Activated CD8-positive, alpha-beta memory T cell treated with anti-CD3 and anti-CD28 coated beads, Interleukin-2, amount 50 U/mL, for 1 hour (primary cell): ENCODE data around the gene KLK8.

Source experiments
- DNase-seq: peaks from one replicate; pipeline ENCODE4 v3.0.0-alpha.2; 2020; ENCODE audit errors: extremely low read depth

The KLK8 gene

GRCh38 chr19:51001515-51001914 lies at the start of gene KLK8:
Gene KLK8 (minus strand): TSS chr19:51001604. CDS start chr19:51001167, 437 bp downstream.
- no peak for DNase-seq

DNA sequence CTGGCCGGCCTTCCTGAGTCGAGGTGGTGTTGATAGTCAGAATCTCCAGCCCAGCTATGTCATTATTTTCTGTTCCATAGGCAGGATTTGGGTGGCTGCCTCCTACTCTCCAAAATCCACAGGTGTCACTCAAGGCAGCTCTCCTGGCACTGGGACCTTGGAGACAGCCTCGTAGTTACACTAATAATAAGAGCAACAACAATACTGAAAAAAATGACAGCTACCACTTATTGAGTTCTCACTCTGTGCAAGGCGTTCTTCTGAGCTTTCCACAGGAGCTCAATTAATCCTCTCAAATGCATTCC lies 45.6 kb upstream of the KLK8 start:
- no peak for DNase-seq

- DNase-seq = no peak
These were observed 42.9 kb upstream of the KLK8 start for GRCh38 chr19:51044327-51044726.

- no peak for DNase-seq
These were observed 42.1 kb upstream of the KLK8 start for GRCh38 chr19:51043497-51043896.

DNA sequence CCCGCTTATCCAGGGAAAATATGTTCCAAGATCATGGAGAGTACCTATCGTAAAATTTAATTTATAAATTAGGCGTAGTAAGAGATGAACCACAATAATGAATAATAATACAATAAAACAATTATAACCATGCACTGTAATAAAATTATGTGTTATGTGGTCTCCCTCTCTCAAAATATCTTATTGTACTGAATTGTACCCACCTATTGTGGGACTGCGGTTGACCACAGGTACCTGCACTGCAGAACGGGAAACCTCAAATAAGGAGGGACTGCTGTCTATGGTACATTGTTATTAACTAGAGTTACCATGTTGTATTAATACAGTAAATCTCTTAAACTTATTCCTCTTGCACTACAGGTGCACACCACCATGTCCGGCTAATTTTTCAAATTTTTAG lies 38.7 kb upstream of the KLK8 start:
- no peak for DNase-seq

DNA sequence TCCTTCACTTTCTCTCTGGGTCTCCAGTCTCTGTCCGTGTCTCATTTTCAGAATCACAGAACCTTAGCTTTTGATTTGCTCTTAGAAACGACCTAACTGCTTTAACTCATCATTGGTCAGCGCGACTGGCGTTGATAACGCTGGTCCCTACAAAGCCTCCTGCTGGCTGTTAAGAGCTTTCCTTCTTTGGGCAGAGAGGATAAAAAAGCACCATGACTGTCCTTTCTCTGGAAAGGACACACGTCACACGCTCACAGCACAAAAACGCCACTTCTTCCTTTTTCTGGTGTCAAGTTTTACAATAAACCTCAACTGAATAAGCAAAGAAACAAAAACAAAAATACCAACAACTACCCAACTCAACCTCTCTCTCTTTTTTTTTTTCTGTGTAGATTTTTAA lies 35.1 kb upstream of the KLK8 start:
- no peak for DNase-seq

- DNase-seq = no peak
These were observed 33.3 kb upstream of the KLK8 start, which contains the start of gene KLK12 for GRCh38 chr19:51034704-51035103. Gene KLK12 (minus strand): TSS chr19:51035002. CDS start chr19:51034621, 381 bp downstream.

DNA sequence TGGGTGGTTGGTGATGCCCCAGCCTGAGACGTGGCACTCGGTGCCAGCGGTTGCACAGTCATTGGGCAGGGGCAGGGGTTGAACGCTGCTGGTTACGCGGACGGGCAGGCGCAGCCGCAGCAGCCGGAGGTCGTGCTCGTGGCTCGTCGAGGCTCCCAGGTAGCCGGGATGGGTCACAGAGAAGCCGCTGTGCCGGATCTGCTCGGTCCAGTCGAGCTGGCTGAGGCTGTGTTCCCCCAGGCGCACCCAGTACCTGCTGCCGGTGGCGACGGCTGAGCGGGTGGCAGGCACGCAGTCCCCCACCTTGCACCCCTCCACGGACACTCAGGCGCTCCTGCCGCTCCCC lies 30.4 kb upstream of the KLK8 start:
- DNase-seq = no peak

GRCh38 chr19:51031220-51031879 lies 29.9 kb upstream of the KLK8 start:
- DNase-seq = no peak

DNA sequence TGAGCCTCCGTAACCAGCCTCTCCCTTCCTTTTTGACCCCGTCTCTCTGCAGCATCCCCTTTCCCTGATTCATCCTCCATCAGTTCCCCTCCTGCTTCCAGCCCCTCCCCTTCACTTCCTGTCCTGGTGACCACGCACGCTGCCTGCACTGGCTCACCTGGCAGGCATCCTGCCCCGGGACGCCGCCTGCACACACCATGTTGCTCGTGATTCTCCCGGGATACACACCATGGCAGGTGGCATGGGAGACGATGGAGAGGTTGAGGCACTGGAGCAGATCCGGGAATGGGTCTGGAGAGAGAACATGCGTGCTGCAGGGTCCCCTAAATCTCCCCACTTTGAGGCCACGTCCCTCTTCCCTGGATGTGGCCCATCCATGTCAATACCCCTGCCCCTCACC lies 29.2 kb upstream of the KLK8 start:
- no peak for DNase-seq

DNA sequence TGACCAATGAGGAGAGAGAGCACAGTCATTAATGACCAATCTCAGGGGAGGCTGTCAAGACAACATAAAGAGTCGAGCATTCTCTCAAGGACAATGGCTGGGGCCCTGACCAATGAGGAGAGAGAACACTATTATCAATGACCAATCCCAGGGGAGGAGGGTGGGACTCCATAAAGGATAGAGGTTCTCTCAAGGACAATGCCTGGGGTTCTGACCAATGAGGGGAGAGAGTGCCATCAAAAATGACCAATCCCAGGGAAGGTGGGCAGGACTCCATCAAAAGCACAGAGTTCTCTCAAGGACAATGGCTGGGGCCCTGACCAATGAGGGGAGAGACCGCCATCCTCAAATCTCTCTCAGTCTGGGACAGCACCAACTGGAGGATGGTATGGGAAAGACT lies 28.3 kb upstream of the KLK8 start:
- no peak for DNase-seq

GRCh38 chr19:51027873-51028272 lies 26.5 kb upstream of the KLK8 start:
- DNase-seq = no peak

- no peak for DNase-seq
These were observed 25.9 kb upstream of the KLK8 start for GRCh38 chr19:51027126-51027806.

- DNase-seq = no peak
These were observed 25.1 kb upstream of the KLK8 start, which contains the start of gene KLK11 for GRCh38 chr19:51026554-51026831. Gene KLK11 (minus strand): TSS chr19:51026616. CDS start chr19:51025631, 985 bp downstream.

GRCh38 chr19:51025809-51026553 lies 24.6 kb upstream of the KLK8 start:
- no peak for DNase-seq

DNA sequence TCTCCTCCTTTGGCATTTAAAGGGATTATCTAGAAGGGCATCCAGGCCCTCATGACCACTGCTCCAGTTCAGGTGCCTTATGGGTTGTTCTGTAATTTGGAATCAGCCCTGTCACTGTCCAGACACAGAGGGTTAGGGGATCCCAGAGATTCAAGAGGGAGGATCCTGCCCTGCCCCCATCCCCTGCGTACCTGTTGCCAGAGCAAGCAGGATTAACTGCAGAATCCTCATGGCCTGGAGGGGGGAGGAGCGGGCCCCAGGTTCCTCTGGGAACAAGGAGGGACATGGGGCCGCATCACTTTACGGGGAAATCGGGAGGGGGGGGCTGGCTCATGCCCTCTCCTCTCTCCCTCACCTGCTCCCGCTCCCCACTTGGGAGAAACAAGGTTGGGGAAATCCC lies 24.0 kb upstream of the KLK8 start:
- no peak for DNase-seq

GRCh38 chr19:51024924-51025323 lies 23.5 kb upstream of the KLK8 start:
- DNase-seq = no peak

DNA sequence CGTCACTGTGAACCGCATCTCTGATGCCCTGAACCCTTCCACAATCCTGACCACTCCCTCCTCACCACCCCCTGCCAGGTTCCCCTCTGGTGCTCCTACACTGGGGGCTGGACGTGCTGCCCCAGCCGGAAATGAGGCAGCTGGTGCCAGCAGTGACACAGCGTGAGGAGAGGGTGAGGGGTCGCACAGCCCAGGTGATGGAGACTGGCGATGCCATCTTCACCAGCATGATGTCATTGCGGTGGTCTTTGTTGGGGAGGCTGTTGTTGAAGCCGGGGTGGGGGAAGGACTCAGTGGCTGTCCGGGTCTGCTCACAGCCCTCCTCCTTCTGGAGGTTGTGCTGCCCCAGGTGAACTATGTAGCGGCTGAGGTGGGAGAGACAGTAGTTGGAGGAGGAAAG lies 22.5 kb upstream of the KLK8 start:
- DNase-seq = no peak

GRCh38 chr19:51022526-51022925 lies 21.1 kb upstream of the KLK8 start:
- DNase-seq = no peak

DNA sequence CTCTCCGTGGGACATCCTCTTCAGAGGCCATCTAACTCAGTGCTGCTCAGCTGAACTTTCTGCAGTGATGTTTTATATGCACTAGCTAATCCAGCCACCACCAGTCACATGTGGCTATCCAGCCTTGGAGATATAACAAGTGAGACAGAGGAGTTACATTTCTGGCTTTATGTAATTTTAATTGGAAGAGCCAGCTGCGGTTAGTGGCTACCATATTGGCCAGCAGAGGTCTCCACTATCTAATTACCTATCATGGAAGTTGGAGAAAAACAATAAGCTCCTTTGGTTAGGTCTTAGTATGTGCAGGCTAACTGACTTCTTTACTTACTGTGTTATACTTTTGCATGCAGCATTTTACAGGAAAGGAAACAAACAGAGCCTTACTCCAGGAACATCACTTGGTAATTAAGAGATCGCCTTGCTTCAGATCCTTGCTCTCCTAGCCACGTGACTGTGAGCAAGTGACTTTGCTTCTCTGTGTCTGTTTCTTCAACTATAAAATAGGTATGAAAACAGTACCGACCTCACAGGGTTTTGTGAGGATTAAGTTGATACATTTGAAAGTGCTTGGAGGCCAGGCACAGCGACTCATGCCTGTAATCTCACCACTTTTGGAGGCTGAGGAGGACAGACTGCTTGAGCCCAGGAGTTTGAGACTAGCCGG lies 19.7 kb upstream of the KLK8 start:
- DNase-seq = no peak

DNA sequence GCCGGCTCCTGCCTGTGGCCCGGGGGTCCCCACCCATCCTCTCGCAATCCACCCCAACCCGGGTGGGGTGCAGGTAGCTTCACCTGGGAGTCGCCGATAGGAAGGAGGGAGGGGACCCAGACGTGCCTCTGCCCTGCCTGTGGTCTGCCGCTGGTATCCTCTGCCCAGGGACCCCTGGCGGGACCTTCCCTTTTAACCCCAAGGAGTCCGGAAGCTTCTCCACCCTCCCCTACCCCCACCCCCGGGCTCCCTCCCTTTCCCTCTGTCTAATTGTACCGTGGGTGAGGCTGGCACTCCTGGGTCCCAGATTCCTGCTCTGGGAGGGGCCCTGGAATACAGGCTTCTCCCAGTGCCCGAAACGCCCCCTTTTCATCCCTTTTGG lies 18.1 kb upstream of the KLK8 start, which contains the start of gene KLK10:
Gene KLK10 (minus strand): TSS at position 166 of the 382 bp plus-strand sequence. CDS start 579 bp downstream, outside the sequence.
- DNase-seq = no peak

- DNase-seq = no peak
These were observed 17.5 kb upstream of the KLK8 start for GRCh38 chr19:51018745-51019543.
